Measurements from ENCODE around the gene ZNF543. TPM values are rescaled to one million over a fixed set of nuclear protein-coding genes. Genes with fewer than 3 reads are reported as not detected.

ZNF543 gene
- total and polyA plus RNA-seq, 2 of the 8 experiments (the other 6 are each of a cell fraction or from before 2014, with no cell fraction given), result 1.8 to 9.0 TPM

DNA sequence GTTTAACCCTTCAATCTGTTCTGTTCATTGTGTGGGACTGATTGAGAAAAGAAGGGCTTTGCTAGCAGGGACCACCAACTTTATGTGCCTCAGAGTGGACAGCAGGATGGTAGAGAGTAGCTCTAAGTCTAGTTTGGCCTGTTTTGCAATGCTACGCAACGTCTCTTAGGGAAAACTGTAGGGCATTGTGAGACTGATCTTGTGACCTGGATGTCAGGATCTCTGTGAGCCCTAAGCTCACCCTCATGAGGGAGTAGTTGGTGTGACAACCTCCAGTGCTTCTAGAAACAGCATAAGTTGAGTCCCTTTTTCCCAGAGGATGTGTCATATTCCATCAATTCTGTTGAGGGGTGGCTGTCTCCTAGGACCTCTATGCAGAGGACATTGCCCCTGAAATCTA, 9.5 kb upstream of the ZNF543 start (continued):
- no peak for TF ChIP-seq TAF7 (optimal IDR thresholded peaks at IDR 0.05; ENCODE audit: borderline replicate concordance, low read depth, low read length)

Data from H1 (cell line).